Esophagus muscularis mucosa (tissue), 4 donors: ENCODE data around the gene UCN2. TPM values are rescaled to one million over a fixed set of nuclear protein-coding genes. Genes with fewer than 3 reads are reported as not detected.

Experiments
- DNase-seq: peaks from one replicate; pipeline ENCODE4 v3.0.0-alpha.2; 2017; ENCODE audit errors: extremely low spot score
- H3K27ac ChIP-seq, 4 donors: fragments of 200-600 bp; sonication (generic); replicated peaks in 1 of 4; 1 replicate in 3 of 4; 2 replicates in 1 of 4; pipeline ENCODE4 v1.5.1; 2016 to 2019; ENCODE audit warnings: mild to moderate bottlenecking in 1 of 4
- H3K27me3 ChIP-seq, 4 donors: fragments of 200-600 bp; sonication (generic); one replicate each; pipeline versions ENCODE4 v1.5.1 to v1.6.0; 2016 to 2019
- H3K36me3 ChIP-seq, 4 donors: fragments of 200-600 bp; sonication (generic); one replicate each; pipeline ENCODE4 v1.5.1; 2016 to 2019
- H3K4me1 ChIP-seq, 4 donors: fragments of 200-600 bp; sonication (generic); one replicate each; pipeline ENCODE4 v1.5.1; 2016 to 2019
- H3K4me3 ChIP-seq, 4 donors: fragments of 200-600 bp; sonication (generic); 1 replicate in 2 of 4; 2 replicates in 2 of 4; pipeline ENCODE4 v1.5.1; 2016 to 2019; ENCODE audit warnings: mild to moderate bottlenecking in 4 of 4, moderate library complexity in 1 of 4
- H3K9me3 ChIP-seq, 4 donors: fragments of 200-600 bp; sonication (generic); 1 replicate in 3 of 4; 2 replicates in 1 of 4; pipeline ENCODE4 v1.5.1; 2016 to 2019
- EP300 ChIP-seq: sonication (generic); formaldehyde crosslinking; IDR thresholded peaks from one replicate; pipeline ENCODE4 v1.6.1; 2017; ENCODE audit warnings: antibody characterized with exemption
- POLR2A ChIP-seq: fragments of 450-650 bp; IDR thresholded peaks from one replicate; pipeline ENCODE4 v1.6.1; 2017; ENCODE audit warnings: antibody characterized with exemption, moderate library complexity, mild to moderate bottlenecking, low read depth
- POLR2AphosphoS5 ChIP-seq, 2 donors: sonication (generic); formaldehyde crosslinking; IDR thresholded peaks; one replicate each; pipeline ENCODE4 v1.6.1; 2017; ENCODE audit warnings: antibody characterized with exemption in 2 of 2
- WGBS: methylation state at CpG from one replicate; pipeline ENCODE4 v1.1.5; 2018; 5-methylcytosine and 5-hydroxymethylcytosine counted together
- intact Hi-C: fragments of 100-400 bp; cut with DNase I; formaldehyde crosslinking; loops from one replicate; pipeline ENCODE4 v1.15.1; 2023
- total RNA-seq, 4 donors: library from RNA; depleted of rRNA; stranded (reverse); fragments of >200 nt; gene quantifications; one replicate each; pipeline versions ENCODE4 v1.1.0 to v1.2.1, GENCODE V29; 2016
- TF ChIP-seq, protein P1 (sequence below), 3 experiments: fragments of 200-600 bp in 2 of 3; fragments of 450-650 bp in 1 of 3; sonication (generic) in 2 of 3; IDR thresholded peaks; one replicate each; pipeline ENCODE4 v1.5.1; 2017 to 2019; ENCODE audit warnings: antibody characterized with exemption in 3 of 3, mild to moderate bottlenecking in 2 of 3, moderate library complexity in 1 of 3

UCN2 gene
- total RNA-seq, 4 donors from 2014 or later, result not detected

DNA sequence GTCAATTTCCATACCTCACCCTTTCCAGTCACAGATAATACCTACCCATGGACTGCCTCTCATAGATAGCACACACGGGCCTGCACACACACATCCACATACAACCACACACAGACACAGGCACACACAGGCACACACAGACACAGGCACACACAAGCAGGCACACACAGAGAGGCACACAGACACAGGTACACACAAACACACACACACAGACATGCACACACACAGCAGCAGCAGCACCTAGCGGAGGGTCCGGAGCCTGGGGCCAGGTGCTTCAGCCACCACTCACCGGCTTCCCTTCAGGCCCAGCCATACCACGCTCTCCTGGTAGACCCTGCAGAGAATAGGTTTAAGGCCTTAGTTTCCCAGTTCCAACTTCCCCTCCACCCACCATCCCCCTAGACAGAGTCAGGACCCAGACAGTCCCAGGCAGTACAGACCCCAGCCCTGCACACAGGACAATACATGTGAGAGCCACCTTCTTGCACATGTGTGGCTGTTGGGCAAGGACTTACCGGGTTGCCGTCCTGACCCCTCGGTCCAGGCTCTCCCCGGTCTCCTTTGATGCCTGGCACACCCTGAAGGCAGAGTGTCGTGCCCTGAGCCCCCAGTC, 10.5 kb upstream of the UCN2 start:
- H3K36me3 ChIP-seq, result peaks cover 0 to 19% (median 0%) of the 10 kb centered on the region in 4 donors
- H3K4me1 ChIP-seq, result no peaks in the 10 kb centered on the region
- intact Hi-C loops, result no loop called here
- no peaks in the 10 kb centered on the region for H3K27me3 ChIP-seq
- H3K27ac ChIP-seq, result no peak overlapping the region
- H3K9me3 ChIP-seq, result no peaks in the 10 kb centered on the region
- H3K4me3 ChIP-seq, result no peak overlapping the region
- TF ChIP-seq EP300 (no peak), POLR2A (no peak), POLR2AphosphoS5 (IDR thresholded peaks at IDR 0.05) (no peak)
- TF ChIP-seq, protein P1, sequence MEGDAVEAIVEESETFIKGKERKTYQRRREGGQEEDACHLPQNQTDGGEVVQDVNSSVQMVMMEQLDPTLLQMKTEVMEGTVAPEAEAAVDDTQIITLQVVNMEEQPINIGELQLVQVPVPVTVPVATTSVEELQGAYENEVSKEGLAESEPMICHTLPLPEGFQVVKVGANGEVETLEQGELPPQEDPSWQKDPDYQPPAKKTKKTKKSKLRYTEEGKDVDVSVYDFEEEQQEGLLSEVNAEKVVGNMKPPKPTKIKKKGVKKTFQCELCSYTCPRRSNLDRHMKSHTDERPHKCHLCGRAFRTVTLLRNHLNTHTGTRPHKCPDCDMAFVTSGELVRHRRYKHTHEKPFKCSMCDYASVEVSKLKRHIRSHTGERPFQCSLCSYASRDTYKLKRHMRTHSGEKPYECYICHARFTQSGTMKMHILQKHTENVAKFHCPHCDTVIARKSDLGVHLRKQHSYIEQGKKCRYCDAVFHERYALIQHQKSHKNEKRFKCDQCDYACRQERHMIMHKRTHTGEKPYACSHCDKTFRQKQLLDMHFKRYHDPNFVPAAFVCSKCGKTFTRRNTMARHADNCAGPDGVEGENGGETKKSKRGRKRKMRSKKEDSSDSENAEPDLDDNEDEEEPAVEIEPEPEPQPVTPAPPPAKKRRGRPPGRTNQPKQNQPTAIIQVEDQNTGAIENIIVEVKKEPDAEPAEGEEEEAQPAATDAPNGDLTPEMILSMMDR (IDR thresholded peaks at IDR 0.05), result no peak
- DNase-seq, result no peak
- WGBS, result 93% methylated on average over 10 of the region's 10 CpGs

DNA sequence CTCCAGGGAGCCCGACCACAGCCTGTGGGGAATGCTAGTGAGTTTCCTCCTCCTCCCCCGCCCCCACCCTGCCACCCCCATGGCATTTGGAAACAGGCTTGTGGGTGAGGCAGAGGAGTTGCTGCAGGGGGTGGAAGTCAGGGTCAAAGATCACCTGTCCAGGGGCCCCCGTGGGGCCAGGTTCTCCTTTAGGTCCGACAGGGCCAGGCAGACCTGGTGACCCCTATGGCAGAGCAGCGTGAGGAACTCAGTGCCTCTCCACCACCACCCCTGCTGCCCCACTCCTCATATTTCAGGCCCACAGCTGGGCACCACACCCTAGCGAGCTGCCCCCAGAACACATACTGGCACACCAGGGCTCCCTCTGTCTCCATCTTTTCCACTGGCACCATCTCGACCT, 8.9 kb upstream of the UCN2 start:
- Histone ChIP-seq H3K9me3 (no peaks in the 10 kb centered on the region), H3K27me3 (no peaks in the 10 kb centered on the region), H3K4me1 (no peaks in the 10 kb centered on the region), H3K4me3 (no peak overlapping the region), H3K36me3 (peaks cover 0 to 12% (median 0%) of the 10 kb centered on the region in 4 donors), H3K27ac (no peak overlapping the region)
- no peak for DNase-seq
- WGBS, result 91% methylated on average over 7 of the region's 7 CpGs
- TF ChIP-seq POLR2A (no peak), EP300 (no peak), POLR2AphosphoS5 (IDR thresholded peaks at IDR 0.05) (no peak)
- TF ChIP-seq, protein P1 (IDR thresholded peaks at IDR 0.05), result no peak
- intact Hi-C loops, result no loop called here

DNA sequence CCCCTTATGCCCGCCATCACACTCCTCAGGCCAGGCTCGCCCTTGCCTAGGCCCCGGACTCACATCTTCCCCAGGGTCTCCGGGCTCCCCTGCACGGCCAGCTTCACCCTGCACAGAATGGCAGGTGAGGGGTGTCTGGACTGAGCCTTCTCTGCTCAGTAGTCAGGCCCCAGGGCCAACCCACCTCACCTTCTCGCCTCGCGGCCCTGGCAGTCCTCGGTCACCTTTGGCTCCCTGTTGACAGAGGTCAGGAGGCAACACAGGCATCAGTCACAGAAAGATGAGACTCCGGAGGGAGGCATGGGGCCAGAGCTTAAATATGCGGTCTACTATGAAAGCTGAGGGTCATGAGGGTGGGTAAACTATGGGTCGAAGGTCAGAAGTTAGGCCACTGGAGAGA, 8.4 kb upstream of the UCN2 start:
- no peak for DNase-seq
- Histone ChIP-seq H3K4me1 (no peaks in the 10 kb centered on the region), H3K9me3 (no peaks in the 10 kb centered on the region), H3K36me3 (peaks cover 0 to 6% (median 0%) of the 10 kb centered on the region in 4 donors), H3K27me3 (no peaks in the 10 kb centered on the region), H3K27ac (no peak overlapping the region), H3K4me3 (no peak overlapping the region)
- 100% methylated on average over 2 of the region's 12 CpGs for WGBS
- TF ChIP-seq EP300 (no peak), POLR2AphosphoS5 (IDR thresholded peaks at IDR 0.05) (no peak)
- TF ChIP-seq, protein P1 (IDR thresholded peaks at IDR 0.05), result no peak
- intact Hi-C loops, result no loop called here

DNA sequence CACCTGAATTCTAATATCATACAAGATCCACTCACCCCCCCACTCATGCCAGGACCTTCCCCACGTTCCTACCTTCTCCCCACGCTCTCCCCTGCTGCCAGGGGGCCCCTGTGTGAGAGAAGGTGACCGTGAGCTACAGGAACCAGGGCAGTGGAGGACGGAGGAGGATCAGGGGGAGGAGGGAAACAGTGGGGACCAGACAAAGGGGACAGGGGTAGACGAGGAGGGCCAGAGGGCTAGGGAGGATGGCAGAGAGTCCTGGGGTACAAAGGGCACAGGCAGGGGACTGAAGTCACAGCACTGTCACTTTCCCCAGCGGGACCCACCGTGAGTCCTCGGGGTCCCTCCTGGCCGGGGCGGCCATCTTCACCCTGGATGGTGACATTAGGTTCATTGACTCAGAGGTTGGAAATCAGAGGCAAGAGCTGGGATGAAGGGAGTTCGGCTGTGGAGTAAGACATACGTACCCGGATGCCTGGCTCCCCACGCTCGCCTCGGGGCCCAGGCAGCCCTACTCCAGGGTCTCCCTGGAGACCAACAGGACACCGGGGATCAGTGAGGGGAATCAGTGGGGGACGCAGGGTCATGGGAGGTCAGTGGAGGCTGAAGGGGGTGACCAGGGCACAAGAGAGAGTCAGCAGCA, 6.3 kb upstream of the UCN2 start:
- H3K4me3 ChIP-seq, result no peak overlapping the region
- no peak overlapping the region for H3K27ac ChIP-seq
- H3K36me3 ChIP-seq, result peaks cover 0 to 5% (median 0%) of the 10 kb centered on the region in 4 donors
- intact Hi-C loops, result no loop called here
- no peaks in the 10 kb centered on the region for H3K27me3 ChIP-seq
- H3K4me1 ChIP-seq, result peaks cover 0 to 12% (median 6%) of the 10 kb centered on the region in 4 donors
- H3K9me3 ChIP-seq, result no peaks in the 10 kb centered on the region
- 92% methylated on average over 18 of the region's 18 CpGs for WGBS
- no peak for TF ChIP-seq POLR2A
- TF ChIP-seq POLR2AphosphoS5 (IDR thresholded peaks at IDR 0.05), result no peak
- TF ChIP-seq, protein P1 (IDR thresholded peaks at IDR 0.05), result no peak
- no peak for TF ChIP-seq EP300
- no peak for DNase-seq
